Measurements from ENCODE around the gene LAMC3.

The LAMC3 gene

GRCh38 chr9:130983970-130984369, 25.0 kb upstream of the LAMC3 start:
- no peak for TF ChIP-seq CTCF (IDR thresholded peaks at IDR 0.05; ENCODE audit: borderline replicate concordance, insufficient read depth, low read depth, low read length)
- no peak overlapping the region for H3K4me3 ChIP-seq (ENCODE audit: low read depth, low read length)

GRCh38 chr9:130984521-130984920, 24.5 kb upstream of the LAMC3 start:
- no peak overlapping the region for H3K4me3 ChIP-seq (ENCODE audit: low read depth, low read length)
- no peak for TF ChIP-seq CTCF (IDR thresholded peaks at IDR 0.05; ENCODE audit: borderline replicate concordance, insufficient read depth, low read depth, low read length)

- no peak for TF ChIP-seq CTCF (IDR thresholded peaks at IDR 0.05; ENCODE audit: borderline replicate concordance, insufficient read depth, low read depth, low read length)
- no peak overlapping the region for H3K4me3 ChIP-seq (ENCODE audit: low read depth, low read length)
Observed at GRCh38 chr9:130985029-130985428, 23.9 kb upstream of the LAMC3 start.

- no peak overlapping the region for H3K4me3 ChIP-seq (ENCODE audit: low read depth, low read length)
- TF ChIP-seq CTCF (IDR thresholded peaks at IDR 0.05; ENCODE audit: borderline replicate concordance, insufficient read depth, low read depth, low read length) = no peak
Observed at GRCh38 chr9:130985606-130986162, 23.3 kb upstream of the LAMC3 start.

GRCh38 chr9:130986356-130986965, 22.5 kb upstream of the LAMC3 start:
- no peak overlapping the region for H3K4me3 ChIP-seq (ENCODE audit: low read depth, low read length)
- TF ChIP-seq CTCF (IDR thresholded peaks at IDR 0.05; ENCODE audit: borderline replicate concordance, insufficient read depth, low read depth, low read length) = no peak

GRCh38 chr9:130987054-130987453, 21.9 kb upstream of the LAMC3 start:
- no peak for TF ChIP-seq CTCF (IDR thresholded peaks at IDR 0.05; ENCODE audit: borderline replicate concordance, insufficient read depth, low read depth, low read length)
- H3K4me3 ChIP-seq (ENCODE audit: low read depth, low read length) = no peak overlapping the region

GRCh38 chr9:130987738-130988399, 21.1 kb upstream of the LAMC3 start:
- TF ChIP-seq CTCF (IDR thresholded peaks at IDR 0.05; ENCODE audit: borderline replicate concordance, insufficient read depth, low read depth, low read length) = no peak

More at GRCh38 chr9:130987738-130988399, 21.1 kb upstream of the LAMC3 start:
- H3K4me3 ChIP-seq (ENCODE audit: low read depth, low read length) = no peak overlapping the region
